HG02981 (cell line): ENCODE data around the gene CSTPP1.
"Not testable (repeated sequence)": the region's sequence is repeated elsewhere in the genome, so short reads cannot be mapped to it uniquely, and the experiment has no call there.

Source experiments
- ATAC-seq: cut with Tn5 transposase; IDR thresholded peaks from one replicate; pipeline ENCODE4 v1.9.1; 2021; ENCODE audit warnings: mild to moderate bottlenecking, moderate library complexity; ENCODE audit not compliant: unreplicated experiment

CSTPP1 gene

GRCh38 chr11:46952553-46952952, 16.0 kb downstream of the CSTPP1 start:
- ATAC-seq = no peak

DNA sequence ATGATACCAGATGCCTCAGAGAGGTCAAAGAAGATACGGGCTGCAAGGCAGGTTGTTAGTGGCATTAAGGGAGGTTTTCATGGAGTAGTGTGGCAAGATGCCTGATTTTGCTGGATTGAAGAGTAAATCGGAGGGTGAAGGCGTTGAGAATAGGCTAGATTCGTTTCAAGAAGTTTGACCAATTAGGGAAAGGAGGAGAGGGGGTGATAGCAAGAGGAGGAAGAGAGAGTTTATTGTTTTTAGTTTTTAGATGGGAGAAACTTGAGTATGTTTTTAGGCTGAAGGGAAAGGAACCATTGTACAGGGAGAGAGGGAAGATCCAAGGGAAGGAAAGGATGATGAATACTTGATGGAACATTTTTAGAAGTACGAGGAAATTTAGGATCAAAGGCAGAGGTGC, 16.5 kb downstream of the CSTPP1 start:
- ATAC-seq = no peak

DNA sequence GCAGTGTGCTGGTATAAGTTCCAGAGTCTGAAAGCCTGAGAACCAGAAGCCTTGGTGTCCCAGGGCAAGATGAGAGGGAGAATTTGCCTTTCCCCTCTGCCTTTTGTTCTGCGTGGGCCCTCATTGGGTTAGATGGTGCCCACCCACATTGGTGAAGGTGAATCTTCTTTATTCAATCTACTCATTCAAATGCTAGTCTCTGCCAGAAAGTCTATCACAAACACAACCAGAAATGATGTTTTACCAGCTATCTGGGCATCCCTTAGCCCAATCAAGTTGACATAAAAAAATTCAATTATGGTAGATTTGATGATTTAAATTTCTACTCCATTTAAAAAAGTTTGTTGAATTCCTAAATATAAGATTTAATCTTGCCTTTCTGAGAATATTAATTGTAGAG, 22.2 kb downstream of the CSTPP1 start:
- ATAC-seq = no peak

GRCh38 chr11:46961041-46961440, 24.5 kb downstream of the CSTPP1 start:
- ATAC-seq = no peak

GRCh38 chr11:46961886-46962285, 25.3 kb downstream of the CSTPP1 start:
- not testable (repeated sequence) for ATAC-seq

- no peak for ATAC-seq
These were observed 27.3 kb downstream of the CSTPP1 start for GRCh38 chr11:46963844-46964243.

DNA sequence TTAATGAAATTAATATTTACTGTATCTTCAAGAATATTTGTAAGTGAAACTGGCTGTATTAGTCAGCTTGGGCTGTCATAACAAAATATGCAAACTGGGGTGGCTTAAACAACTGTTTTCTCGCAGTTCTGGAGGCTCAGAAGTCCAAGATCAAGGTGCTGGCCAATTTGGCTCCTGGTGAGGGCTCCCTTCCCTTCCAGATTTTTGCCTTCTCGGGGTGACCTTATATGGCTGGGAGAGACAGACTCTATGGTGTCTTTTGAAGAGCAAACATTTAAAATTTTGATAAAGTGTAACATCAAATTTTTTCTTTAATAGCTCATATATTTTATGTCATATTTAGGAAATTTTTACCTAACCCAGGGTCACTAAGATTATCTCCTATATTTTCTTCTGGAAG, 30.2 kb downstream of the CSTPP1 start:
- no peak for ATAC-seq

- ATAC-seq = no peak
These were observed 31.4 kb downstream of the CSTPP1 start for GRCh38 chr11:46967962-46968361.

DNA sequence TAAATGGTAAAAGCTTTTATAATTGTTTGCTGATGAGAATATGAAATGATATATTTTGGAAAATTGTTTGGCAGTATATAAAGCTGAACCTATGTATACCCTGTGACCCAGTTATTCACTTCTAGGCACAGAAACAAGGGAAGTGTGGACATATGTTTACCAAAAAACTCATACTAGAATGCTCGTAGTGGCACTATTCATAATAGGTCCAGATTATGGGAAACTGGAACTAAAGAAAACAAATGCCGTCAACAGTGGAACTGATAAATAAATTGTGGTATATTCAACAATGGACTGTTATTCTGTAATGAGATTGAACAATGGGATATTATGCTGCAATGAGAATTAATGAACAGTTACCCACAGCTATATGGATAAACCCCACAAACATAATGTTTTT, 32.8 kb downstream of the CSTPP1 start:
- no peak for ATAC-seq

DNA sequence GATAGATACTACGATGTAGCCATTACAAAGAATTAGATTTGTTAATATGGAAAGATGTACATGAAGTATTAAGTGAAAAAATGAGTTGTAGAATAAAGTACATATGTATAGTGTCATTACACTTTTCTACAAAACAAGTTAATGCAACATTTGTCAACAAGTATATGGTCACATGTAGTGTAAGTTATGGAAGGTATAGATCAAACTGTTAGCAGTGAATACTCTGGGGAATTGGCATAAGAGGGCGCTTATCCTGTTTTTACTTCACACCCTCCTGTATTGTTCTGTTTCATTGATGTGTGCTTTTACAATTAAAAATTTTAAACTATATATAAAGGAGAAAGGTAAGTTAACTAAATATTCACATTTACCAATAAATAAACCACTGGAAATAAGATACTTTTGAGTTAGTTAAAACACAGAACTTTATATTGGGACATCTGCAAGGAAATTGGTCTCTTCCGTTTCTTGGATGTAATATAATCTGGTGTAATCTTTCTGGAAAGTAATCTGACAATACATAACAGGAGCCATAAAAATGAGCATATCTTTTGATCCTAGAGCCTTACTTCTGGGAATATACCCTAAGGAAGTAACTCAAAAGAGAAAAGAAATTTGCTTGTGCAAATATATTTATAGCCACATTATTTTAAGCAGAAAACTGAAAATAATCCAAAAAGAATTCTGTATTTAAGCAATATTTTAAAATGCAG, 34.5 kb downstream of the CSTPP1 start:
- ATAC-seq = no peak

DNA sequence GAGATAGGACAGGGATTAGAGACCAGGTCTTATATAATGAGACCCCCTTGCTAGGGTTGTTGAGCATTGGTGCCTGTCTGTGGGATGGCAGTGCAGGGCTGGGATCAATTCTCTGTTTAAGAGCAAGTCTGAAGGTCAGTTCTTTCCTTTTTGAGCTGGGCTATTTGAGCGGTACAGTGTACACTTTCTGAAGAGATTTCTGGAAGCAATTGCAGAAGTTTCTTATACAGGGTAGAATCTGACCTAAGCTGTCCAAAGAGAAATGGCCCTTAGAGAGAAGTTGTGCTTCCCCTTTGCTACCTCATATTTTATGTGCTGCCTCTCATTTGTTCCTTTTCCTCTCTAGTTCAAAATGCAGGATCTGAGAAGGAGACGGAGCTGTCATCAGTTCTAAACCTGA, 35.8 kb downstream of the CSTPP1 start:
- no peak for ATAC-seq

- ATAC-seq = no peak
These were observed 36.3 kb downstream of the CSTPP1 start for GRCh38 chr11:46972821-46973220.

DNA sequence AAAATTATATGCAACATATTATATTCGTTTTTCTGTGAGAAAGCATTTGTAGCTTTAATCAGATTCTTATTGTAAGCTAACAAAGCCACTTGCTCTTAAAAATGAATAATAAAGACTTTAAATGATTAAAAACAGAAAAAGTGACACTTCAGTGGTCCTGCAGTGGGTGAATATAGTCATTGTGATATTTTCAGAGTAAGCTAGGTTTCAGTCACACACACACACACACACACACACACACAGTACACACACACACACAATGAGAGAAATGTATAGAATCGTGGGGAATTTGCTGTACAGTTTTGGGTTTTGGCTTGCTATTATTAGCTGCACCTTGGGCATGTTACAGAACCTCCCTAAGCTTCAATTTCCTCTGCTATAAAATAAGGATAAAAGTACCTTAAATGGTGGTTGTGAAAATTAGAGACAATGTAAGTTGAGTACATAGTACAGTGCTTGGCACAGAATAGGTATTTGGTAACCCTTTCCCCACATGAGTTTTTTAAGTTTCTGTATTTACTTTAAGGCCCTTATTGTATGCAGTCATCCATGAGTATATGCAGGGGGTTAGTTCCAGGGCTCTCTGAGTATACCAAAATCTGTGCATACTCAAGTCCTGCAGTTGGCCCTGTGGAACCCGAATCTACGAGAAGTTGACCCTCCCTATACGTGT, 39.8 kb downstream of the CSTPP1 start:
- ATAC-seq = no peak

GRCh38 chr11:46977038-46977813, 40.7 kb downstream of the CSTPP1 start:
- no peak for ATAC-seq

DNA sequence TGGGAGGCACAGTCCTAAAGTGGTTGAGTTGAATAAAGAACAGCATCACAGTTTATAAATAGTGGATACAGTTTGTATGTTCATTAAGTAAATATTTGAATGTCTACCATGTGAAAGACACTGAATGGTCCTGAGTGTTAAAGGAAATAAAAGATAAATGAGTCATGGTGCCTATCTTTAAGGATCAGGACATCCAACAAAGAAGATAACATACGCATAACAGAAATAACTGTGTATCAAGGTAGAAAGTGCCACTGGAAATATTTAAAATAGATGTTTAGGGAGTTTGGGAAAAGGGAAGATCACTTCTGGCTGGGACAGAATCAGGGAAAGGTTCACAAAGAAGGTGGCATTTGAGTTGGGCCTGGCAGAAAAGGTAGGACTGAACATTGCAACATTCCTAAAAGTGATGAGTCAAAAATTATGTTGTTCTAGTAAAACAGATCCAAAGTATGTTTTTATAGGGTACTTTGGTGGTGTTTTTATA, 41.5 kb downstream of the CSTPP1 start:
- no peak for ATAC-seq

DNA sequence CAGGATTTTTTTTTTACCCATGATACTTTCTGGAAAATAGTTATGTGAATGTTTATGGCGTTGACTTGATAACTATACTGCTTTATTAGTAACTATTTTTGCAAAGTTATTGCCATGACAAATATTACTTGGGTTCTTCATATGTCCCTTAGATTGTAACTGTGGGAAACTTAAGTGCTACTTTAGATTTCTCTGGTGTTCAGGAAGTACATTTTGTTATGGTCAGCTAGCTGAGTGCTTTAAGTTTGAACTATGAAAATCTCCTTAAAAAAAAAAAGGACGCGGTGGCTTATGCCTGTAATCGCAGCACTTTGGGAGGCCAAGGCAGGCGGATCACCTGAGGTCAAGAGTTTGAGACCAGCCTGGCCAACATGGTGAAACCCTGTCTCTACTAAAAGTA, 42.8 kb downstream of the CSTPP1 start:
- no peak for ATAC-seq

GRCh38 chr11:46981436-46981835, 44.9 kb downstream of the CSTPP1 start:
- no peak for ATAC-seq

- ATAC-seq = no peak
These were observed 46.4 kb downstream of the CSTPP1 start for GRCh38 chr11:46982797-46983452.

- ATAC-seq = no peak
These were observed 47.0 kb downstream of the CSTPP1 start for GRCh38 chr11:46983598-46983997.

DNA sequence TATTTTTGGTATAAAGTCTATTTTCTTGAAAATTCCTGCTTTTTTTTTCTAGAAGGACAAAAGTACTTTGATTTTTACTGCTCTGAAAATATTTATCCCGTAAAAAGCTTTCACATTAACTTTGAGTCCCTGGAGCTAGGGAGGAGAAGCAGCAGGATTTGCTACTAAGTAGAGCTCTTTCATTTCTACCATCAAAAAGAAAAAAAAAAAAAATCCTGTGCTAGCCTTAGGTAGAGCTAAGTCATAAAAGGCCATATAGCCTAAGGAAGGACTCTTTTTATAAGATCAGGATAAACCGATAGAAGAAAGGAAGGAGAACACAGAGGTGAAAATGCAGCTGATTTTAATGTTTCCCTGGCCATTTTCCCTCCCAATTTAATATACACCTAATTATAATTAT, 48.0 kb downstream of the CSTPP1 start:
- no peak for ATAC-seq

DNA sequence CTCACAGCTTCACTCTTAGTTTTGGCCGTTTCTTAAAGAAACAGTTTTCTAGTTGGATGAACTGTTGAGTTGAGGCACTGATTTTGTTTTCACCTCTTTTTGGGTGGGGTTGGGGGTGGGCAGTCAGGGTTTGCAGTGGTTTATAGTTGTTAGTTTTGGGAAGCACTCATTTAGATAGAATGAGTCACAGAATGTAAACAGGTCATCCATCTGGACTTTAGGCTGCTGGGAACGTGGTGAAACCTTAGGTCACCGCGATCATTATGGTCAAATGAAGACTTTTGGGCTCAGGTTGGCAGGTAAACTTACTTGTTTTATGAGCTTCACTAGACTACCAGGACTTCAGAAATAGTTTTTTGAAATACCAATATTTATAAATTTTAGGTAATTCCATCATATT, 48.4 kb downstream of the CSTPP1 start:
- no peak for ATAC-seq
